Measurements from ENCODE around the gene TMEM123. TPM values are rescaled to one million over a fixed set of nuclear protein-coding genes. Genes with fewer than 3 reads are reported as not detected.
A peak's percentile ranks its signal among the peaks of the same experiment; 100 is the strongest.

The TMEM123 gene
- total and polyA plus RNA-seq, 10 of the 15 experiments (the other 5 are each of a cell fraction or from before 2014, with no cell fraction given) = 35.1 to 667 (median 123) TPM

- H3K4me2 ChIP-seq (ENCODE audit: control insufficient read depth, insufficient read depth) = no peak overlapping the region
- no peaks in the 10 kb centered on the region for H3K27me3 ChIP-seq (replicated peaks in 1 of 2; ENCODE audit: control insufficient read depth in 2 of 2, insufficient read depth in 2 of 2, low read length in 1 of 2)
- H3K36me3 ChIP-seq (ENCODE audit: control insufficient read depth in 2 of 2, insufficient read depth in 2 of 2, low read length in 1 of 2) = no peaks in the 10 kb centered on the region
- intact Hi-C loops (cut with micrococcal nuclease; ENCODE audit: unreplicated experiment) = no loop called here
- no peaks in the 10 kb centered on the region for H3K9me3 ChIP-seq (replicated peaks; ENCODE audit: control insufficient read depth, insufficient read depth, low read length)
- ATAC-seq (peak; percentile 29), DNase-seq (ENCODE audit: low read depth, low spot score) (no peak), FAIRE-seq (peak; percentile 71)
- RAD21 ChIA-PET (ENCODE audit: unreplicated experiment) = interaction anchor here (0.7 to 3.2 kb wide), 18 partner anchors 8 to 190 kb away, joined by 3 to 19 read pairs (median 4); no protein-coding TSS in a partner anchor
- no peak overlapping the region for H3K9ac ChIP-seq (ENCODE audit: control insufficient read depth, insufficient read depth, low read length)
- WGBS (ENCODE audit: insufficient coverage, insufficient replicate concordance, low lambda C conversion rate, missing lambda C conversion rate) = 35% methylated on average over 1 of the region's 1 CpG
- H3K4me3 ChIP-seq = no peak overlapping the region
- CTCF ChIA-PET = interaction anchor here (0.8 to 5.9 kb wide), 15 partner anchors 8 to 208 kb away, joined by 3 to 34 read pairs (median 6); no protein-coding TSS in a partner anchor
- no peak for TF ChIP-seq NFYB (IDR thresholded peaks at IDR 0.05; ENCODE audit: insufficient read depth, low read depth, low read length)
- no peak for TF ChIP-seq GABPA (IDR thresholded peaks at IDR 0.05; ENCODE audit: low read depth)
- no peak for TF ChIP-seq NR2C2 (IDR thresholded peaks at IDR 0.05; ENCODE audit: borderline replicate concordance, control insufficient read depth, insufficient read length, low read depth)
- TF ChIP-seq, protein P1, sequence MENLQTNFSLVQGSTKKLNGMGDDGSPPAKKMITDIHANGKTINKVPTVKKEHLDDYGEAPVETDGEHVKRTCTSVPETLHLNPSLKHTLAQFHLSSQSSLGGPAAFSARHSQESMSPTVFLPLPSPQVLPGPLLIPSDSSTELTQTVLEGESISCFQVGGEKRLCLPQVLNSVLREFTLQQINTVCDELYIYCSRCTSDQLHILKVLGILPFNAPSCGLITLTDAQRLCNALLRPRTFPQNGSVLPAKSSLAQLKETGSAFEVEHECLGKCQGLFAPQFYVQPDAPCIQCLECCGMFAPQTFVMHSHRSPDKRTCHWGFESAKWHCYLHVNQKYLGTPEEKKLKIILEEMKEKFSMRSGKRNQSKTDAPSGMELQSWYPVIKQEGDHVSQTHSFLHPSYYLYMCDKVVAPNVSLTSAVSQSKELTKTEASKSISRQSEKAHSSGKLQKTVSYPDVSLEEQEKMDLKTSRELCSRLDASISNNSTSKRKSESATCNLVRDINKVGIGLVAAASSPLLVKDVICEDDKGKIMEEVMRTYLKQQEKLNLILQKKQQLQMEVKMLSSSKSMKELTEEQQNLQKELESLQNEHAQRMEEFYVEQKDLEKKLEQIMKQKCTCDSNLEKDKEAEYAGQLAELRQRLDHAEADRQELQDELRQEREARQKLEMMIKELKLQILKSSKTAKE (IDR thresholded peaks at IDR 0.05; ENCODE audit: low read depth, poor library complexity, severe bottlenecking) = no peak
- TF ChIP-seq RCOR1 (conservative IDR thresholded peaks at IDR 0.05; ENCODE audit: low read depth, low read length) = no peak
- TF ChIP-seq TARDBP (IDR thresholded peaks at IDR 0.05; ENCODE audit: borderline replicate concordance) = no peak
- TF ChIP-seq CBFB (IDR thresholded peaks at IDR 0.05; ENCODE audit: low read depth) = no peak
- TF ChIP-seq MXI1 (IDR thresholded peaks at IDR 0.05; ENCODE audit: low read depth, low read length) = no peak
- TF ChIP-seq POU2F2 (IDR thresholded peaks at IDR 0.05; ENCODE audit: borderline replicate concordance, low read depth, low read length) = no peak
- TF ChIP-seq TCF12 (IDR thresholded peaks at IDR 0.05; ENCODE audit: low read depth, low read length) = no peak
- TF ChIP-seq, protein P2, sequence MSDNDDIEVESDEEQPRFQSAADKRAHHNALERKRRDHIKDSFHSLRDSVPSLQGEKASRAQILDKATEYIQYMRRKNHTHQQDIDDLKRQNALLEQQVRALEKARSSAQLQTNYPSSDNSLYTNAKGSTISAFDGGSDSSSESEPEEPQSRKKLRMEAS (IDR thresholded peaks at IDR 0.05; ENCODE audit: low read depth, low read length) = no peak
- TF ChIP-seq BHLHE40 (IDR thresholded peaks at IDR 0.05; ENCODE audit: borderline replicate concordance in 1 of 2, low read depth in 2 of 2, low read length in 1 of 2) = no peak
- TF ChIP-seq ZNF207 (IDR thresholded peaks at IDR 0.05; ENCODE audit: borderline replicate concordance) = no peak
- no peak for TF ChIP-seq SIN3A (IDR thresholded peaks at IDR 0.05; ENCODE audit: low read depth, low read length)
- no peaks in the 10 kb centered on the region for H3K79me2 ChIP-seq (ENCODE audit: control insufficient read depth, insufficient read depth, low read length)
- H2AFZ ChIP-seq (ENCODE audit: control insufficient read depth, low read depth, low read length) = no peak overlapping the region; the same call in 1 of the 2 replicates
- H3K27ac ChIP-seq (ENCODE audit: control insufficient read depth, insufficient read depth) = no peak overlapping the region
- SMC1A ChIA-PET (ENCODE audit: uncharacterized antibody, unreplicated experiment) = interaction anchor here (0.7 to 3.8 kb wide), 29 partner anchors 8 to 183 kb away, joined by 3 to 20 read pairs (median 6); no protein-coding TSS in a partner anchor
- POLR2A ChIA-PET = interaction anchor here (0.7 to 1.6 kb wide), 11 partner anchors 9 to 184 kb away, joined by 3 to 9 read pairs (median 3); partner anchors contain the start of gene TMEM123
- no peaks in the 10 kb centered on the region for H4K20me1 ChIP-seq (ENCODE audit: control insufficient read depth, insufficient read depth)
- H3K4me1 ChIP-seq (ENCODE audit: control insufficient read depth, insufficient read depth, low read length) = peaks cover 22% of the 10 kb centered on the region
- BruUV-seq (replicated peaks) = no TSS peak
- in situ Hi-C loops (cut with MboI) = loop anchor here (25.0 kb wide), 1 partner anchor 90 kb away; no protein-coding TSS in a partner anchor
Observed at GRCh38 chr11:102476812-102477211, 24.2 kb upstream of the TMEM123 start.

All from GM12878 (cell line).